NB4 (cell line): Measurements from ENCODE around the gene LOXL3.

Experiments used
- DNase-seq: peaks from one replicate; pipeline ENCODE4 v3.0.0; 2010; ENCODE audit warnings: low read depth
- H3K4me3 ChIP-seq: one replicate; pipeline ENCODE4 v1.5.1; 2011; ENCODE audit warnings: mild to moderate bottlenecking, low read depth, low read length, moderate library complexity
- MYC ChIP-seq: IDR thresholded peaks from 2 replicates; pipeline ENCODE4 v1.6.1; 2011; ENCODE audit warnings: low read depth, low read length
- POLR2A ChIP-seq: IDR thresholded peaks from 2 replicates; pipeline ENCODE4 v1.6.1; 2011; ENCODE audit warnings: mild to moderate bottlenecking; ENCODE audit not compliant: insufficient read length; ENCODE audit errors: extremely low read depth
- TF ChIP-seq, protein P1 (sequence below): IDR thresholded peaks from 2 replicates; pipeline ENCODE4 v1.6.1; 2011; ENCODE audit warnings: low read depth, low read length
- TF ChIP-seq, protein P2 (sequence below): IDR thresholded peaks from one replicate; pipeline ENCODE4 v1.5.1; 2012; ENCODE audit warnings: low read depth, low read length

Gene LOXL3

DNA sequence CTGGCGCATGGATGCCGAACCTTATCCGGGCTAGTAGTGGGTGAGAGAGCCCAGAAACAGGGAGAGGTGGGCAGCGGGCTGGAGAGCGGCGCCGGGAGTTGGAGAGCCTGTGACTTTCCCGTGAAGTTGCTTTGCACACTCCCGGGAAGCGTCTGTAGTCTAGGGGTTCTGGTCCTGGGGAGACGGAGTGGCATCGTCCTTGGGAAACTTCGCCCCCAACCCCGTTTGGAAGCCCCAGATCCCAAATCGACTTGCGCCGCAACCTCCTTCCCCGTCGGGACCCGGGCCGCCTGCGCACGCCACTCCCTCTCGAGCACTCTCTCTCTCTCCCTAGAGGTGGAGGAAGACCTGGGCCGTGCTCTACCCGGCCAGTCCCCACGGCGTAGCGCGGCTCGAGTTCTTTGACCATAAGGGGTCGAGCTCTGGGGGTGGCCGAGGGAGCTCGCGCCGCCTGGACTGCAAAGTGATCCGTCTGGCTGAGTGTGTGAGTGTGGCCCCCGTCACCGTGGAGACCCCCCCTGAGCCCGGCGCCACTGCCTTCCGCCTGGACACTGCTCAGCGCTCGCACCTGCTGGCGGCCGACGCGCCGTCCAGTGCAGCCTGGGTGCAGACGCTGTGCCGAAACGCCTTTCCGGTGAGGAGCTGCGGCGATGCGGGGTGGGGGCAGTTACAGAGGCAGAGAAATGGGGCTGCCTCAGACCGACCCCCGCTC is 1.2 kb upstream of the LOXL3 start:
- peak overlapping the region; percentile 96 for H3K4me3 ChIP-seq
- TF ChIP-seq, protein P1, sequence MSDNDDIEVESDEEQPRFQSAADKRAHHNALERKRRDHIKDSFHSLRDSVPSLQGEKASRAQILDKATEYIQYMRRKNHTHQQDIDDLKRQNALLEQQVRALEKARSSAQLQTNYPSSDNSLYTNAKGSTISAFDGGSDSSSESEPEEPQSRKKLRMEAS: no peak
- peak; percentile 26 for TF ChIP-seq POLR2A

DNA sequence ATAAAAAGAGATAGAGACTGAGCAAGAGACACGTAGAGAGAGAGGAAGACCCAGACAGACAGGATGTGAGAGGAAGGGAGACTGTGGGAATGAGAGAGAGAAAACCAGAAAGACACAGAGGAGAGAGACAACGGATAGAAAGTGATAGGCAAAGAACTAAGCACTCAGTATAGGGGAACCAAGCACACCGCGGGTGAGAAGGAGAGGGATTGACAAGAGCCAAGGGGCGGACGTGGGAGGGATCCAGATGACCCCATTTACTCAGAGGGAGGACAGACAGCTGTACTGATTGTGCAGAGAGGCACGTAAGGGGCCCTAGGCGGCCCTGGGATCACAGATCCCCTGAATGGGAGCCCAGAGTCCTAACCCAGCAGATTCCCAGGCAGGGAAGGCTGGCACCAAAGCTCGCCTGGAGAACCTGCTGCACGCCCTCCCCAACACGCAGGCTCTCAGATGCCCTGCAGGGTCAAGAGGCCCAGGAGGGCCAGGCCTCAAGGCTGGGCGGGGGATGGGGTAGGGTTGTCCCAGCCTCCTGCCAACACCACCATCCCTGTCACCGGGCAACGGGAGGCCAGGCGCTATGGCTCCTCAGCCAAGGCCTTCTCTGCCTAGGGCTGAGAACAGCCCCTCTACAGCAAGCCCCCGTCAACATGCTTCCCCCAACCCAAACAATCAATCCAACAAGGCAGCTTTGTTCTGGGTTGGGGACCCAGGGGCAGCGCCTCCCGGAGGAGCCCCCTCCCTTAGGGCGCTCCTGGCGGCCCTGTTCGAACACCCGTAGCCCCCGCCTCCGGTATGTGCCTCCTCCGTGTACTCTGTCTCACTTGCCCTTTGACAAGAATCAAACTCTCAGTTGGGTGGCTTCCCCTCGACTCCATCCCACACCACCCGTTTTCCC is 579 bp downstream of the LOXL3 start:
- no peak for TF ChIP-seq POLR2A
- TF ChIP-seq, protein P1: no peak
- no peak for TF ChIP-seq MYC
- TF ChIP-seq, protein P2, sequence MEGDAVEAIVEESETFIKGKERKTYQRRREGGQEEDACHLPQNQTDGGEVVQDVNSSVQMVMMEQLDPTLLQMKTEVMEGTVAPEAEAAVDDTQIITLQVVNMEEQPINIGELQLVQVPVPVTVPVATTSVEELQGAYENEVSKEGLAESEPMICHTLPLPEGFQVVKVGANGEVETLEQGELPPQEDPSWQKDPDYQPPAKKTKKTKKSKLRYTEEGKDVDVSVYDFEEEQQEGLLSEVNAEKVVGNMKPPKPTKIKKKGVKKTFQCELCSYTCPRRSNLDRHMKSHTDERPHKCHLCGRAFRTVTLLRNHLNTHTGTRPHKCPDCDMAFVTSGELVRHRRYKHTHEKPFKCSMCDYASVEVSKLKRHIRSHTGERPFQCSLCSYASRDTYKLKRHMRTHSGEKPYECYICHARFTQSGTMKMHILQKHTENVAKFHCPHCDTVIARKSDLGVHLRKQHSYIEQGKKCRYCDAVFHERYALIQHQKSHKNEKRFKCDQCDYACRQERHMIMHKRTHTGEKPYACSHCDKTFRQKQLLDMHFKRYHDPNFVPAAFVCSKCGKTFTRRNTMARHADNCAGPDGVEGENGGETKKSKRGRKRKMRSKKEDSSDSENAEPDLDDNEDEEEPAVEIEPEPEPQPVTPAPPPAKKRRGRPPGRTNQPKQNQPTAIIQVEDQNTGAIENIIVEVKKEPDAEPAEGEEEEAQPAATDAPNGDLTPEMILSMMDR: no peak
- H3K4me3 ChIP-seq: peak overlapping the region; percentile 8
- peak; percentile 52 for DNase-seq

More for the DNA sequence above, 1.2 kb upstream of the LOXL3 start:
- peak; percentile 75 for DNase-seq

DNA sequence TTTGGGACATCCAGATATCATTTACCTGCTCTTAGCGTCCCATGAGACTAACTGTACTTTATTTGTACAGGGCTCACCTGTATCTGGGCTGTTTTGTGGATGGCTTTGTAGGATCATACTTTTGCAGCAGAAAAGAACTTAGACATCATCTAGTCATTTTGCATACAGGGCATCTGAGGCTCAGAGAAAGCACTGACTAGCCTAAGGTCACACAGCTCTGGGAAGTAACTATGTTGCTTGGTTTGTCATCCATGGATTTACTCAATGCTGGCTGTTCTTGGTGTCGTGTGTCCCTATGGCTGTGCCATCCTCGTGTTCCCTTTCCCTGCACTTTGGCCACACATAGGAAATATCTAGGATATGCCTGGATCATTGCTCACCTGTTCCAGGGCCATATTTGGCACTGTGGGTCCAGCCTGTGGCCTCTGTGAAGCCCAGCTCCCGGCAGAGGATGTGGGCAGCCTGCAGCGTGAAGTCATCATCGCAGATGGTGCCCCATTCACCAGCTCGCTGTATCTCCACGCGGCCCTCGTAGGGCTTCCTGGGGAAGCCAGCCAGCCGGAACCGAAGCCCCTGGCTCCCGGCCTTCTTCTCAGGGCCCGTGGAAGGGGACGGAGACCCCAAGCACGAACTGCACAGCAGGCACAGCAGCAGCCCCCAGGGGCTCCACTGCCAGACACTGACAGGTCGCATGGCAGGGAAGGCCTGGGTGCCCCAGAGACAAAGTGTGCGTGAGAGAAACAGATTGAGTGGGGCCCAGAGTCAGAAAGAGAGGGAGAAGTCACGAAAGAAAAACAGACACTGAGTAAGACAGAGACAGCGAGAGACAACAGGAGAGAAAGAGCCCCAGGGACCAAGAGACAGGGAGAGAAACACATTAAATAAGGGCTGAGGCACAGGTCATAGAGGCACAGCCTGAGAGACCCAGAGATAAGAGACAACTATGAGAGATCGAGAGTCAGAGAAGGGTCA is 1.5 kb downstream of the LOXL3 start:
- TF ChIP-seq POLR2A: no peak
- TF ChIP-seq, protein P2: no peak
- no peak for TF ChIP-seq MYC
- TF ChIP-seq, protein P1: no peak
- no peak overlapping the region for H3K4me3 ChIP-seq
- no peak for DNase-seq

DNA sequence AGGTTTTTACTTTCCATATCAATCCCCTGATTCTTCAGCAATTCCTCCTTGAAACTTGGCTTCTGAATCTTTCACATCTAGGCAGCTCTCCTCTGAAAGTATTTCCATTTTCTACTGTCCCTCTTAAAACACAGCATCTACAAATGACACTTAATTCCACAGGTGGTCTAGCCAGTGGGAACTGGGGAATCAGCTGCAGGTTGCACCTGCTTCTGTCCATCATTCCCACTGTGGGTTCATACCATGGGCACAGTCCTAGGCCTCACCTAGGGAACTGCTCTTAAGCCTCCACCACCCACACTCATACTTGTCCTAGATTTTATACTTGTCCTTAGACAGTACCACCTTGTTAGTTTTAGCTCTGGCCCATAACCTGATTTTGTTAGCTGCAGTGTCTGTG is 2.2 kb downstream of the LOXL3 start:
- H3K4me3 ChIP-seq: no peak overlapping the region
- TF ChIP-seq, protein P2: no peak
- TF ChIP-seq MYC (no peak), POLR2A (no peak)
- no peak for DNase-seq

DNA sequence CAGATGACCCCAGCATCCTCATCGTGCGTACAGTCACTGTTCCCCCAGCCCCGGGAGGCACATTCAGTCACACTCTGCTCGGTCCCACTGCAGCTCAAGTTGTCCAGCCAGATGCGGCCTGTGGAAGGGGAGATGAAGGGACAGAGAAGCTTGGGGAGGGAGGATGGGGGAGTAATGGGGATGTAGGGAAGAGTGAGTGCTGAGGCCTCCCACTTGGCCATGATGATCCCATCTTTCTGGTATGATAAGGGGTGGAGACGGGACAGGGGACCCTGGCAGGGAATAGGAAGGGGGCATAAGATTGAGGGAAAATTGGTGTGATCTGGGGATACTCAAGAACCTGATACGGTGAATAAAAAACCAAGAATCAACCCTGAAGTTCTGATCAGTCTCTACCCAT is 3.5 kb downstream of the LOXL3 start:
- DNase-seq: no peak
- TF ChIP-seq, protein P1: no peak
- TF ChIP-seq MYC (no peak), POLR2A (no peak)
- TF ChIP-seq, protein P2: no peak
- peak overlapping the region; percentile 77 for H3K4me3 ChIP-seq
